ENCODE results near the gene ARL8B. TPM values are rescaled to one million over a fixed set of nuclear protein-coding genes. Genes with fewer than 3 reads are reported as not detected.

ARL8B gene
- total RNA-seq, 1 experiment from 2014 or later: 52.4 TPM

- no peak overlapping the region for H2AFZ ChIP-seq (ENCODE audit: low read length)
- no peaks in the 10 kb centered on the region for H4K20me1 ChIP-seq (ENCODE audit: insufficient read depth, low read depth, low read length)
- peaks cover 21% of the 10 kb centered on the region for H3K4me1 ChIP-seq (ENCODE audit: low read length)
- peaks cover 68% of the 10 kb centered on the region for H3K36me3 ChIP-seq (ENCODE audit: insufficient read depth, low read length)
- DNase-seq: no peak
- H3K9ac ChIP-seq (ENCODE audit: low read length): no peak overlapping the region
- H3K9me3 ChIP-seq (ENCODE audit: low read length): no peaks in the 10 kb centered on the region
- H3K4me2 ChIP-seq (ENCODE audit: low read depth, low read length, poor library complexity, severe bottlenecking): no peak overlapping the region
- H3K27ac ChIP-seq (ENCODE audit: low read length): no peak overlapping the region
- H3K9me2 ChIP-seq (replicated peaks; ENCODE audit: insufficient read depth, low read length): no peaks in the 10 kb centered on the region
- peaks cover 53% of the 10 kb centered on the region for H3K79me2 ChIP-seq (ENCODE audit: low read length)
- no peaks in the 10 kb centered on the region for H3K27me3 ChIP-seq (ENCODE audit: low read length)
- no peak overlapping the region for H3K4me3 ChIP-seq (ENCODE audit: low read length)
Measured at GRCh38 chr3:5201536-5201935, 79.4 kb downstream of the ARL8B start.

- DNase-seq: no peak
- no peak overlapping the region for H3K4me3 ChIP-seq (ENCODE audit: low read length)
- H3K4me2 ChIP-seq (ENCODE audit: low read depth, low read length, poor library complexity, severe bottlenecking): no peak overlapping the region
- no peaks in the 10 kb centered on the region for H3K27me3 ChIP-seq (ENCODE audit: low read length)
- H3K27ac ChIP-seq (ENCODE audit: low read length): no peak overlapping the region
- H3K9me2 ChIP-seq (replicated peaks; ENCODE audit: insufficient read depth, low read length): no peaks in the 10 kb centered on the region
- peaks cover 68% of the 10 kb centered on the region for H3K36me3 ChIP-seq (ENCODE audit: insufficient read depth, low read length)
- no peaks in the 10 kb centered on the region for H3K9me3 ChIP-seq (ENCODE audit: low read length)
- peaks cover 14% of the 10 kb centered on the region for H3K4me1 ChIP-seq (ENCODE audit: low read length)
- H2AFZ ChIP-seq (ENCODE audit: low read length): no peak overlapping the region
- no peak overlapping the region for H3K9ac ChIP-seq (ENCODE audit: low read length)
- H4K20me1 ChIP-seq (ENCODE audit: insufficient read depth, low read depth, low read length): no peaks in the 10 kb centered on the region
- peaks cover 46% of the 10 kb centered on the region for H3K79me2 ChIP-seq (ENCODE audit: low read length)
Measured at GRCh38 chr3:5202222-5202621, 80.1 kb downstream of the ARL8B start.

GRCh38 chr3:5205165-5205941, 83.3 kb downstream of the ARL8B start:
- no peak overlapping the region for H3K27ac ChIP-seq (ENCODE audit: low read length)
- no peaks in the 10 kb centered on the region for H3K9me2 ChIP-seq (replicated peaks; ENCODE audit: insufficient read depth, low read length)
- H2AFZ ChIP-seq (ENCODE audit: low read length): no peak overlapping the region
- no peaks in the 10 kb centered on the region for H3K9me3 ChIP-seq (ENCODE audit: low read length)
- H3K36me3 ChIP-seq (ENCODE audit: insufficient read depth, low read length): peaks cover 83% of the 10 kb centered on the region
- H3K27me3 ChIP-seq (ENCODE audit: low read length): no peaks in the 10 kb centered on the region
- no peak overlapping the region for H3K9ac ChIP-seq (ENCODE audit: low read length)
- DNase-seq: no peak
- no peak overlapping the region for H3K4me3 ChIP-seq (ENCODE audit: low read length)
- peaks cover 6% of the 10 kb centered on the region; the same call in 1 of the 2 replicates for H4K20me1 ChIP-seq (ENCODE audit: insufficient read depth, low read depth, low read length)
- H3K79me2 ChIP-seq (ENCODE audit: low read length): peaks cover 32% of the 10 kb centered on the region
- no peak overlapping the region for H3K4me2 ChIP-seq (ENCODE audit: low read depth, low read length, poor library complexity, severe bottlenecking)
- H3K4me1 ChIP-seq (ENCODE audit: low read length): no peaks in the 10 kb centered on the region

- Histone ChIP-seq H3K9ac (ENCODE audit: low read length) (no peak overlapping the region), H3K27ac (ENCODE audit: low read length) (no peak overlapping the region), H3K4me3 (ENCODE audit: low read length) (no peak overlapping the region), H3K4me2 (ENCODE audit: low read depth, low read length, poor library complexity, severe bottlenecking) (no peak overlapping the region), H3K79me2 (ENCODE audit: low read length) (peaks cover 16% of the 10 kb centered on the region; the same call in 1 of the 2 replicates), H2AFZ (ENCODE audit: low read length) (no peak overlapping the region), H3K4me1 (ENCODE audit: low read length) (peaks cover 10% of the 10 kb centered on the region), H3K9me3 (ENCODE audit: low read length) (no peaks in the 10 kb centered on the region), H3K9me2 (replicated peaks; ENCODE audit: insufficient read depth, low read length) (no peaks in the 10 kb centered on the region), H3K36me3 (ENCODE audit: insufficient read depth, low read length) (peaks cover 83% of the 10 kb centered on the region), H4K20me1 (ENCODE audit: insufficient read depth, low read depth, low read length) (peaks cover 13% of the 10 kb centered on the region; the same call in 1 of the 2 replicates), H3K27me3 (ENCODE audit: low read length) (no peaks in the 10 kb centered on the region)
- no peak for DNase-seq
Measured at GRCh38 chr3:5210926-5211325, 88.8 kb downstream of the ARL8B start.

GRCh38 chr3:5212628-5213573, 90.8 kb downstream of the ARL8B start:
- H3K4me3 ChIP-seq (ENCODE audit: low read length): no peak overlapping the region
- peaks cover 10% of the 10 kb centered on the region for H3K4me1 ChIP-seq (ENCODE audit: low read length)
- no peaks in the 10 kb centered on the region for H3K27me3 ChIP-seq (ENCODE audit: low read length)
- H3K36me3 ChIP-seq (ENCODE audit: insufficient read depth, low read length): peaks cover 84% of the 10 kb centered on the region
- H3K27ac ChIP-seq (ENCODE audit: low read length): no peak overlapping the region
- H3K9ac ChIP-seq (ENCODE audit: low read length): no peak overlapping the region
- no peak overlapping the region for H3K4me2 ChIP-seq (ENCODE audit: low read depth, low read length, poor library complexity, severe bottlenecking)
- no peaks in the 10 kb centered on the region for H3K9me3 ChIP-seq (ENCODE audit: low read length)
- no peak overlapping the region for H2AFZ ChIP-seq (ENCODE audit: low read length)
- H3K9me2 ChIP-seq (replicated peaks; ENCODE audit: insufficient read depth, low read length): no peaks in the 10 kb centered on the region
- peaks cover 13% of the 10 kb centered on the region; the same call in 1 of the 2 replicates for H4K20me1 ChIP-seq (ENCODE audit: insufficient read depth, low read depth, low read length)
- peaks cover 16% of the 10 kb centered on the region; the same call in 1 of the 2 replicates for H3K79me2 ChIP-seq (ENCODE audit: low read length)
- no peak for DNase-seq

- Histone ChIP-seq H3K4me2 (ENCODE audit: low read depth, low read length, poor library complexity, severe bottlenecking) (no peak overlapping the region), H3K9ac (ENCODE audit: low read length) (no peak overlapping the region), H2AFZ (ENCODE audit: low read length) (no peak overlapping the region), H3K27ac (ENCODE audit: low read length) (no peak overlapping the region), H3K4me3 (ENCODE audit: low read length) (no peak overlapping the region), H4K20me1 (ENCODE audit: insufficient read depth, low read depth, low read length) (peaks cover 12% of the 10 kb centered on the region; the same call in 1 of the 2 replicates), H3K79me2 (ENCODE audit: low read length) (peaks cover 11% of the 10 kb centered on the region; the same call in 1 of the 2 replicates), H3K36me3 (ENCODE audit: insufficient read depth, low read length) (peaks cover 84% of the 10 kb centered on the region), H3K27me3 (ENCODE audit: low read length) (no peaks in the 10 kb centered on the region), H3K9me2 (replicated peaks; ENCODE audit: insufficient read depth, low read length) (no peaks in the 10 kb centered on the region), H3K9me3 (ENCODE audit: low read length) (no peaks in the 10 kb centered on the region), H3K4me1 (ENCODE audit: low read length) (peaks cover 10% of the 10 kb centered on the region)
- no peak for DNase-seq
Measured at GRCh38 chr3:5213574-5213966, 91.5 kb downstream of the ARL8B start.

GRCh38 chr3:5214352-5214751, 92.3 kb downstream of the ARL8B start:
- no peak for DNase-seq
- Histone ChIP-seq H3K9ac (ENCODE audit: low read length) (no peak overlapping the region), H3K9me2 (replicated peaks; ENCODE audit: insufficient read depth, low read length) (no peaks in the 10 kb centered on the region), H3K4me1 (ENCODE audit: low read length) (peaks cover 10% of the 10 kb centered on the region), H4K20me1 (ENCODE audit: insufficient read depth, low read depth, low read length) (peaks cover 7% of the 10 kb centered on the region; the same call in 1 of the 2 replicates), H2AFZ (ENCODE audit: low read length) (no peak overlapping the region), H3K9me3 (ENCODE audit: low read length) (no peaks in the 10 kb centered on the region), H3K27ac (ENCODE audit: low read length) (no peak overlapping the region), H3K36me3 (ENCODE audit: insufficient read depth, low read length) (peaks cover 81% of the 10 kb centered on the region), H3K27me3 (ENCODE audit: low read length) (no peaks in the 10 kb centered on the region), H3K4me2 (ENCODE audit: low read depth, low read length, poor library complexity, severe bottlenecking) (no peak overlapping the region), H3K4me3 (ENCODE audit: low read length) (no peak overlapping the region), H3K79me2 (ENCODE audit: low read length) (peaks cover 6% of the 10 kb centered on the region; the same call in 1 of the 2 replicates)

Measured in Karpas-422 (cell line).